Left colon (tissue), 2 donors: ENCODE measurements around the gene CDKN2B-AS1. TPM values are rescaled to one million over a fixed set of nuclear protein-coding genes. Genes with fewer than 3 reads are reported as not detected.

Experiments
- ATAC-seq: fragments of 200-7000 bp; cut with Tn5 transposase; one replicate; pipeline ENCODE4 v1.9.1; 2020; ENCODE audit warnings: mild to moderate bottlenecking, moderate library complexity
- DNase-seq, 2 donors: peaks; one replicate each; pipeline ENCODE4 v3.0.0-alpha.2; 2020
- intact Hi-C, 2 donors: fragments of 100-400 bp; cut with DNase I in 1 of 2; cut with micrococcal nuclease in 1 of 2; formaldehyde crosslinking; loops; one replicate each; pipeline versions ENCODE4 v1.11.2 to v1.14.0; 2022; cut with DNase I, micrococcal nuclease
- total RNA-seq, 2 donors: library from RNA; stranded (reverse); fragmentation: NEBNext Ultra II Directional; extraction: Animal tissue kit (Norgen Biotek cat#: 25700); gene quantifications; one replicate each; pipeline ENCODE4 v1.2.1, GENCODE V29; 2021
- donor health status: DM: no; HTN: no; CAD: no.
- donor health status: DM: yes; HTN: yes; CAD: no.

Gene CDKN2B-AS1
- total RNA-seq, 2 donors from 2014 or later: 108 to 124 TPM

GRCh38 chr9:22129633-22130032 lies 135.0 kb downstream of the CDKN2B-AS1 start:
- no peak for ATAC-seq
- DNase-seq: no peak
- intact Hi-C loops: no loop called here

GRCh38 chr9:22131817-22132216 lies 137.2 kb downstream of the CDKN2B-AS1 start:
- ATAC-seq (no peak), DNase-seq (no peak)
- intact Hi-C loops: no loop called here

- intact Hi-C loops: no loop called here
- ATAC-seq (no peak), DNase-seq (no peak)
Measured at GRCh38 chr9:22134390-22134789, 139.8 kb downstream of the CDKN2B-AS1 start.

DNA sequence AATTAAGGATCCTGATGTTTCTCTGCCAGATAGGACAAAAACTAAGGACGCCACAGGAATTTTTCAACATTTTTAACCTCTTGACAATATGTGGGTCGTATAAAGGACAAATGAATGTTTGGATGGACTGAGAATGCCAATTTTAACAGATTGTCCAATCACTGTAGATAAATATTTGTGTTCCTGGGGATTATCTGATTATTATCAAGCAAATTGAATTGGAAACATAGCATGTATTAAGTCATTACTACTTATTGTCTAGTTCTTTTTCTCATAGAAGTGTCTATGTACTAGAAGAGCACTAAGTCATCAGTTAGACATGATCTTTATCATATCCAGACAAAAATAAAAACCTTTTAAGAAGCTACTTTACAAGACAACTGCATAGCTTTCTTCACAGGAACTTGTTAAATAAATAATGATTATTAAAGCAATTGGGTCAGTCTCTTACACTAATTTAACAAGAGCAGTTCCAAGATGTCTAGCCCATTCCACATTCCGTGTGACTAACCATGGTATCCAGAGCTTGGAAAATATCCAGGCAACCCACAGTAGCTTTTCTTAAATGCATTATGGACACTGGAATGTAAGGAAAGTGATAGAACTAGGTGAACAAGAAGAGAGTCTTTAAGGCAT lies 142.0 kb downstream of the CDKN2B-AS1 start:
- intact Hi-C loops: no loop called here
- no peak for ATAC-seq
- no peak for DNase-seq

GRCh38 chr9:22138956-22139660 lies 144.5 kb downstream of the CDKN2B-AS1 start:
- ATAC-seq: no peak
- no peak for DNase-seq
- intact Hi-C loops: no loop called here

DNA sequence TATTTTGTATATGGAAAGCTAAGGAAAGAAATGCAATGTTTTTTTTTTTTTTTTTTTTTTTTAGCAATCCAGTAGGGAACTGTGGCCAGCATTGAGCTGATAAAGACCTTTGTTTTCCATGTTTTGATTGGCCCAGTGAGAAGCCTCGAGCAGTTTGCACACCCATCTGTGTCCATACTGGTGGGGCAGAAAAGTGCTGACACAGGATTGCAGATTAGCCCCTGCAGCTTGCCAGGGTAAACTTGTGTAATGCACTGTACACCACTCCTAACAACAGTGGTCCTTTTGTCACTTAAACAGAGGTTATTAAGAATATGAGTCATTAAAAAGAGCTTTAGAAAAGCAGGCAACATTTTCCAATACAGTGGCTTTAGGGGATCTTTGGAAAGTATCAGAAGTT lies 147.3 kb downstream of the CDKN2B-AS1 start:
- DNase-seq: no peak
- ATAC-seq: no peak
- intact Hi-C loops: no loop called here

DNA sequence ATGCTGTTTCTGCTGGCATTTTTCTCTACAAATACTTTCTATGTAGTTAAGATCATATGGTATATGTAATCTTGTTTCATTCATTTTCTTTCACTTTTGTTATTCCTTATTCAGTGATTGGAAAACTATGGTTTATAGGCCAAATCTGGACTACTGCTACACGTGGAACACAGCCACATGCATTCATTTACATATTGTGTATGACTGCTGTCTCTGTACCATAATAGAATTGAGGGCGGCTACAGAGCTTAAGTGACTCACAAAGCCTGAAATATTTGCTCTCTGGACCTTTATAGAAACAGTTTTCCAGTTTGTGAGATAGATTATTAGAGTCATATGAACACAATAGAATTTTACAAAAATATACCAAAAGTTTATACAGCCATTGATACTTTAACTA lies 148.1 kb downstream of the CDKN2B-AS1 start:
- DNase-seq: no peak
- intact Hi-C loops: no loop called here
- peak; percentile 71 for ATAC-seq

GRCh38 chr9:22143799-22144625 lies 149.4 kb downstream of the CDKN2B-AS1 start:
- ATAC-seq (no peak), DNase-seq (no peak)
- intact Hi-C loops: no loop called here

GRCh38 chr9:22146604-22147003 lies 152.0 kb downstream of the CDKN2B-AS1 start:
- ATAC-seq (no peak), DNase-seq (no peak)
- intact Hi-C loops: no loop called here

GRCh38 chr9:22147813-22148527 lies 153.4 kb downstream of the CDKN2B-AS1 start:
- intact Hi-C loops: no loop called here
- no peak for ATAC-seq
- DNase-seq: no peak

DNA sequence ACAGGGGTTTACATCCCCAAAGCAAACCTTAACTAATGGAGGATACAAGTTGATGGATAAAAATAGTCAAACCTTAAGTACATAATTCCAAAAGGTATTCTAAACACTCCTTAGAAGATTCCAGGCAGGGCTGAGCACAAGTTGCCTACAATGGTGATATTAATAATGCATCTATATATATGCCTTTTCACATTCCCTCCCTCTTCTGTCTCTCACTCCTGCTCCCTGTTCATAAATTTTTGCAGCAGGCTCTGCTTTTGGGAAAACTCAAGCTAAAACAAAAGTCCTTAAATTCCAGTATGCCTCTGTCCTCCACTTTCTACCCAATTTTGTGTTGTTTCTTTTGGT lies 153.9 kb downstream of the CDKN2B-AS1 start:
- no peak for DNase-seq
- intact Hi-C loops: no loop called here
- ATAC-seq: no peak

- DNase-seq: no peak
- no peak for ATAC-seq
- intact Hi-C loops: no loop called here
Measured at GRCh38 chr9:22148876-22149637, 154.5 kb downstream of the CDKN2B-AS1 start.

DNA sequence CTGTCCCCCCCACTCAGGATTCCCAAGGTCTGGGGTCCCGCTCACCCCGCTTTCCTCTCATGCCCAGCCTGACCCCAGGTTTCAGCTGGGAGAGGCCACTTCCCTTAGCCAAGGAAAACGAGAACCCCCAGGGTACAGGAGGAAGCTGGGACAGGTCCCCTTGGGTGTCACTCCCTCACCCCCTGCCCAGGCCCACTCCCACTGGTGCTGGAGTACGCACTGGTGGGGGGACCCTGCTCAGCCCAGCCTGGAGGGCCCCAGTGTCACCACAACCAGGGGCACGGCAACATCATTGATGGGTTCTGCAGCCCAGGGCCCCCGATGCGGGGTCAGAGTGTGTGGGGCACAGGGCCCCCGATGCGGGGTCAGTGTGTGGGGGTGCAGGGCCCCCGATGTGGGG lies 159.5 kb downstream of the CDKN2B-AS1 start:
- no peak for ATAC-seq
- intact Hi-C loops: no loop called here
- no peak for DNase-seq

DNA sequence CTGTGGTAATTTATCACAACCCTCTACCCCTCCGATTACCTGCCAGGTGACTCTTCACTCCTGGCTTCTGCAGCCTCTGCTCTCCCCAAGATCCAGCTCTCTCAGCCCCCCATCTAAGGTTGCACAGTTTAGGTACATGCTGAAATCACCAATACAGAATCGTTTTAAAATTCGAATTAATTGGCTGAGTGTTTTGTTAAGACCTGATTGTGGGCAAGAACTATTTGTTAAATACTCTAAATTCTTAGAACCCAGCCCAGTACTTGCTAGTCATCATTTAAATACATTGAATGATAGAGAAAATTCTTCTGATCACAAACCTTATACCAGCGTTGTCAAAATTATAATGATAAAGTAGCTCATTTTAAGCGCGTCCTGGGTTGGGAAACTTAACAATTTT lies 162.0 kb downstream of the CDKN2B-AS1 start:
- intact Hi-C loops: no loop called here
- ATAC-seq: no peak
- no peak for DNase-seq

GRCh38 chr9:22157276-22157675 lies 162.7 kb downstream of the CDKN2B-AS1 start:
- no peak for DNase-seq
- ATAC-seq: peak; percentile 87
- intact Hi-C loops: no loop called here

- ATAC-seq: no peak
- no peak for DNase-seq
- intact Hi-C loops: no loop called here
Measured at GRCh38 chr9:22157828-22158227, 163.2 kb downstream of the CDKN2B-AS1 start.

- ATAC-seq: no peak
Measured at GRCh38 chr9:22158271-22158670, 163.7 kb downstream of the CDKN2B-AS1 start.

DNA sequence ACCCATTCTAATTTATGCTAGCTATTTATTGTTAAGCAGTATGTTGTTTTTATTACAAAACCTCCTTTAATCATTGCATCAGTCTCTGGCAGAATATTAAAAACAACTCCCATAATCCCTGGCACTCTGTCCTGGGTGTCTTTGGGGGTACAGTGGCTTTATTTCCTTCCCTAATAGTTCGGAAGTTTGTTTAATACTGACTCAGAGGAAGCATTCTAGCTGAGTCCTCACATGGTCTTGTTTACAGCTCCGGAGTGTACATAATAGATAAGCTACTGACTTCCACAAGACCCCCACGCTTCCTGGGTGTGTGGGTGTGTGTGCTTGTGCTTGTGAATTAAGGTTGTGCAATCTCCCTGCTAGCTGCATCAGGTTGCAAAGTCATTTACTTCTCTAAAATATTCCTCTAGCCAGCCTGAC lies 164.3 kb downstream of the CDKN2B-AS1 start:
- peak; percentile 34 for ATAC-seq
- peak in 1 of 2 donors; percentile 35 for DNase-seq
- intact Hi-C loops: no loop called here

More at GRCh38 chr9:22158271-22158670, 163.7 kb downstream of the CDKN2B-AS1 start:
- no peak for DNase-seq
- intact Hi-C loops: no loop called here

GRCh38 chr9:22159586-22159985 lies 165.0 kb downstream of the CDKN2B-AS1 start:
- no peak for ATAC-seq
- intact Hi-C loops: no loop called here
- no peak for DNase-seq
